GM12864 (cell line): Measurements from ENCODE around the gene METTL18.

Experiments
- DNase-seq: peaks from one replicate; pipeline ENCODE4 v3.0.0-alpha.2; 2011; ENCODE audit warnings: low read depth
- H3K4me3 ChIP-seq: 2 replicates; pipeline ENCODE4 v1.5.1; 2011; ENCODE audit warnings: mild to moderate bottlenecking, low read depth, low read length, control low read depth
- TF ChIP-seq, protein P1 (sequence below): IDR thresholded peaks from 2 replicates; pipeline ENCODE4 v1.5.1; 2011; ENCODE audit warnings: low read depth, mild to moderate bottlenecking, moderate library complexity, low read length, control low read depth, inconsistent platforms; ENCODE audit errors: missing control alignments

Gene METTL18

DNA sequence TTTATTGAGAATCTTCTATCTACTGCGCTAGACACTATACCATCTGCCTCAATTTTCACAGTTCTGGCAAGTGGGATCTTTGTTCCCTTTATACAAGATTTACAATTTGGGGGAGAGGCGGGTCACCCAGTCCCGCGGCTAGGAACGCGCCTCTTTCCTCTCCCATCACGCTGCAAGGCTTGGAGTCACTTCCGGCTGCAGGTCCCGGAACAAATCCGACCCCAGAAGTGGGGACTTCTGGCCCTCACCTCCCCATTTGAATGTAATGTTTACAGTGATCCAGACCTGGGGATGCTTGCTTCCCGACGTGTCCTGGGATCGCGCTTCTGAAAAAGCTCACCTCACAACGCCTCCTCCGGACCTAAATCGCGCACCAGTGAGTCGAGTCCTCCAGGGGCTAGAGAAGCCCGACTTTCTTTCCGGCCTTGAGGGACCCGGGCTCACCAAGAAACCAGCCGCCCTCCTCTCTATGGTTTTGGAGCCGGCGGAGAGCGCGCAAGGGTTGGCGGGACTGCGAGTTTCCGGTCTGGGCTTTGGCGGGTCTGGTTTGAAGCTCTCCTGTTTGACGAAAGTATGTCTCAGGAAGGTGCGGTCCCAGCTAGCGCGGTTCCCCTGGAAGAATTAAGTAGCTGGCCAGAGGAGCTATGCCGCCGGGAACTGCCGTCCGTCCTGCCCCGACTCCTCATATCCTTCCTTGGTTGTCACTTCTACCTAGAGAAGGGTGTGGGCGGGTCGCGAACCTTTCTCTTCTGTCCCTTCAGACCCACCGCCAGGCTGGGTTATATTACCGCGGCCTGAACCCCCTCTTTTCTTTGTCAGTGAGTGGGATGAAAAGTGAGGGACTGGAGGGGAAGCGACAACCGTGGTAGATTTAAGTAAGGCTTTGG is at the start of gene METTL18:
TSS of gene METTL18 (minus strand) at position 378 of the 887 bp plus-strand sequence. CDS start 1,212 bp downstream, outside the sequence.
- H3K4me3 ChIP-seq = peak within 1 kb of the TSS; percentile 82
- TF ChIP-seq, protein P1, sequence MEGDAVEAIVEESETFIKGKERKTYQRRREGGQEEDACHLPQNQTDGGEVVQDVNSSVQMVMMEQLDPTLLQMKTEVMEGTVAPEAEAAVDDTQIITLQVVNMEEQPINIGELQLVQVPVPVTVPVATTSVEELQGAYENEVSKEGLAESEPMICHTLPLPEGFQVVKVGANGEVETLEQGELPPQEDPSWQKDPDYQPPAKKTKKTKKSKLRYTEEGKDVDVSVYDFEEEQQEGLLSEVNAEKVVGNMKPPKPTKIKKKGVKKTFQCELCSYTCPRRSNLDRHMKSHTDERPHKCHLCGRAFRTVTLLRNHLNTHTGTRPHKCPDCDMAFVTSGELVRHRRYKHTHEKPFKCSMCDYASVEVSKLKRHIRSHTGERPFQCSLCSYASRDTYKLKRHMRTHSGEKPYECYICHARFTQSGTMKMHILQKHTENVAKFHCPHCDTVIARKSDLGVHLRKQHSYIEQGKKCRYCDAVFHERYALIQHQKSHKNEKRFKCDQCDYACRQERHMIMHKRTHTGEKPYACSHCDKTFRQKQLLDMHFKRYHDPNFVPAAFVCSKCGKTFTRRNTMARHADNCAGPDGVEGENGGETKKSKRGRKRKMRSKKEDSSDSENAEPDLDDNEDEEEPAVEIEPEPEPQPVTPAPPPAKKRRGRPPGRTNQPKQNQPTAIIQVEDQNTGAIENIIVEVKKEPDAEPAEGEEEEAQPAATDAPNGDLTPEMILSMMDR = no peak
- peak; percentile 93 for DNase-seq

DNA sequence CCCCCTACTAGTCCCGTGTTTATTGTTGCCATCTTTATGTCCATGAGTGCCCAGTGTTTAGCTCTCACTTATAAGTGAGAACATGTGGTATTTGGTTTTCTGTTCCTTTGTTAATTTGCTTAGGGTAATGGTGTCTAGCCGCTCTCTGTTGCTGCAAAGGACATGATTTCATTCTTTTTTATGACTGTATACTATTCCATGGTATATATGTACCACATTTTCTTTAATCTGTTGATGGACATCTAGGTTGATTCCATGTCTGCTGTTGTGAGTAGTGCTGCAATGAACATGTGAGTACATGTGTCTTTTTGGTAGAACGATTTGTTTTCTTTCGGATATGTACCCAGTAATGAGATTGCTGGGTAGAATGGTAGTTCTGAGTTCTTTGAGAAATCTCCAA is 44.2 kb upstream of the METTL18 start:
- DNase-seq = no peak
- no peak overlapping the region for H3K4me3 ChIP-seq

GRCh38 chr1:169836198-169836597 is 41.5 kb upstream of the METTL18 start:
- no peak for DNase-seq
- TF ChIP-seq, protein P1 = no peak
- no peak overlapping the region for H3K4me3 ChIP-seq

More for the DNA sequence above, 44.2 kb upstream of the METTL18 start:
- TF ChIP-seq, protein P1 = no peak

DNA sequence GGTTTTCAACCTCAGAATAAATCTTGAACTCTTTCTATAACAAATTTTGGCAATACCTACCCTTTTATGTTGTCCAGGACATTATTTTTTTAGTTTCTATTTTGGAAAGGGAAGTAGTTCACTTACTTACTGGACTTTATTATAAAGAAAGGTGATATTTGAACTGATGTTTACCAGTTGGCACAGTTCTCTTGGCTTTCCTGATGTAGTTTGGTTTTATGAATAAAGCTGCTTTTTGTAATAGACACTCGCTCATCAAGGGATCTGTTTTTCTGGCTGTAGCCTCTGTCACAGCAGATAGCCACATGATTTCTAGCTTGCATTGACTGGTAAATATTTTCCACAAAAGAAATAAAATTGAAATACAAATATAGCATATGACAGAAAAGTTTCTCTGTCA is 40.9 kb upstream of the METTL18 start:
- no peak overlapping the region for H3K4me3 ChIP-seq
- TF ChIP-seq, protein P1 = no peak
- no peak for DNase-seq

- TF ChIP-seq, protein P1 = no peak
- H3K4me3 ChIP-seq = no peak overlapping the region
- DNase-seq = no peak
These were observed 40.2 kb upstream of the METTL18 start for GRCh38 chr1:169834869-169835268.

DNA sequence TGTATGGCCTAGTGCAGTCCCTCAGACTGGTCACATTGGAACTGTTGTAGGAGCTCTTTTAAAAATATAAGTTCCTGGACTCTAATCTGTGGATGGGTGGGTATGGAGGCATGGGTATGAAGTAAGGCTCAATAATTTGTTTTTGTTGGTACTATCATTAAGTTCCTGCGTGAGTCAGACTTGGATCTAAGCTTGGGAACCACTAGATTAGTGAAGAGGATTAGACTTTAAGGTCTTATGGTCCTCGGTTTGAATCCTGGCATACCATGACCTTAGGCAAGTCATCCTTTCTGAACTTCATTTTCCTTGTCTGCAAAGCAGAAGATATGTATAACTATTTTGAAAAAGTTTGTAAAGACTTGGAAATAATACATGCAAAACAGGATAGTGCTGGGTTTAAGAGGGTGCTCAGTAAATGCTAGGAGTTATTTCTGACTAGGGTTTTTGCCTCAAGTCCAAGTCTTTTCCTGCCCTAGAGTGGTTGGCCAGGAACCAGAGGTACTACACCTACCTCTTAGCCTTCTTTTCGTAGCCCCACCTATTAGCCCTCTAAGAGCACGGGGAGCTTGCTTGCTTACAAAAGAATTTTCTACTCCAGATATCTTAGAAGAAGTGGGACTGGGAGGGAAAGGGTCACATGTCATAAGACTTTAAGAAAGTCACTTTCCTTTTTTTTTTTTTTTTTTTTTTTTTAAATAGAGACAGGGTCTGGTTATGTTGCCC is 38.6 kb upstream of the METTL18 start:
- no peak for DNase-seq
- TF ChIP-seq, protein P1 = no peak
- H3K4me3 ChIP-seq = no peak overlapping the region

DNA sequence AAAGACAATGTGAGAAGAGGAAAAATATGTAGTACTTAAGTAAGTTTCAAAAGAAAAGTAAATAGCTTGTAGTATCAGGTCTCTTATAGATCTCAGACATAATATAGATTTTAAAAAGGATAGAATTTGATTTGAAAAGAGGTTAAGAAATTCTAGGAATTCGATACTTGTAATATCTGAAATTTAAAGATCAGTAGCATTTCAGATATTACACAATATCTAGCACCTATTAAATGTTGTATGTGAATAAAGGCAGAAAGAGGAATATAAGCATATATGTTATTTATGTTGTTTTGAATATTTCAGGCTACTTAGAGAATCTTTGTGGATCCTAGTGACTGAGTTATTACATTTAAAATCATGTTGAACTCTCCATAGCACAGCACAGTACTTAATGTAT is 35.0 kb upstream of the METTL18 start:
- TF ChIP-seq, protein P1 = no peak
- no peak for DNase-seq
- H3K4me3 ChIP-seq = no peak overlapping the region
